ENCODE results near the gene TNFAIP8. TPM values are rescaled to one million over a fixed set of nuclear protein-coding genes. Genes with fewer than 3 reads are reported as not detected.

TNFAIP8 gene
- total RNA-seq, 1 donor from 2014 or later = 19.5 TPM

DNA sequence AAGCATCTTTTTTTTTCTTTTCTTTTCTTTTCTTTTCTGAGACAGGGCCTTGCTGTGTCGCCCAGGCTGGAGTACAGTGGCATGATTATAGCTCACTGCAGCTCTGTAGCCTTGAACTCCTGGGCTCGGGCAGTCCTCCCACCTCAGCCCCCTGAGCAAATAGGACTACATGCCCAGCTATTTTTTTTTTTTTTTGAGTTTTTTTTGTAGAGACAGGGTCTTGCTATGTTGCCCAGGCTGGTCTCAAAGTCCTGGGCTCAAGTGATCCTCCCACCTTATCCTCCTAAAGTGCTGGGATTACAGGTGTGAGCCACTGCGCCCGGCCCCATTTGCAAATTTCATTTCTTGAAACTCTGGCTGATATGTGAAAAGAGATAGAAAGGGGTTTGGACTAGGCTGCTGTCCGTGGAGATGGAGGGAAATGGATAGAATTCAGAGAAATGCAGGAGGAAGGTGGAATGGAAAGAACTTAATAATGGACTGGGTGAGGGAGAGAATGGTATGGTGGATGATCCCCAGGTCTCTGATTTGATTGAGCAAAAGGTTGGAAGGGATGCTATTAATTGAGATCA, 32.9 kb downstream of the TNFAIP8 start:
- no peaks in the 10 kb centered on the region for H3K36me3 Mint-ChIP-seq (ENCODE audit: low read depth)
- peaks cover 69% of the 10 kb centered on the region for H3K4me1 Mint-ChIP-seq (ENCODE audit: low read depth)
- TF ChIP-seq, protein P1, sequence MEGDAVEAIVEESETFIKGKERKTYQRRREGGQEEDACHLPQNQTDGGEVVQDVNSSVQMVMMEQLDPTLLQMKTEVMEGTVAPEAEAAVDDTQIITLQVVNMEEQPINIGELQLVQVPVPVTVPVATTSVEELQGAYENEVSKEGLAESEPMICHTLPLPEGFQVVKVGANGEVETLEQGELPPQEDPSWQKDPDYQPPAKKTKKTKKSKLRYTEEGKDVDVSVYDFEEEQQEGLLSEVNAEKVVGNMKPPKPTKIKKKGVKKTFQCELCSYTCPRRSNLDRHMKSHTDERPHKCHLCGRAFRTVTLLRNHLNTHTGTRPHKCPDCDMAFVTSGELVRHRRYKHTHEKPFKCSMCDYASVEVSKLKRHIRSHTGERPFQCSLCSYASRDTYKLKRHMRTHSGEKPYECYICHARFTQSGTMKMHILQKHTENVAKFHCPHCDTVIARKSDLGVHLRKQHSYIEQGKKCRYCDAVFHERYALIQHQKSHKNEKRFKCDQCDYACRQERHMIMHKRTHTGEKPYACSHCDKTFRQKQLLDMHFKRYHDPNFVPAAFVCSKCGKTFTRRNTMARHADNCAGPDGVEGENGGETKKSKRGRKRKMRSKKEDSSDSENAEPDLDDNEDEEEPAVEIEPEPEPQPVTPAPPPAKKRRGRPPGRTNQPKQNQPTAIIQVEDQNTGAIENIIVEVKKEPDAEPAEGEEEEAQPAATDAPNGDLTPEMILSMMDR (IDR thresholded peaks at IDR 0.05) = no peak
- no peak for DNase-seq (ENCODE audit: low spot score)
- no peak overlapping the region for H3K4me3 Mint-ChIP-seq (ENCODE audit: unreplicated experiment)
- no peaks in the 10 kb centered on the region for H3K9me3 Mint-ChIP-seq (ENCODE audit: low read depth)
- H3K27me3 Mint-ChIP-seq (ENCODE audit: low read depth) = no peaks in the 10 kb centered on the region
- no peak overlapping the region for H3K27ac Mint-ChIP-seq (ENCODE audit: unreplicated experiment)

DNA sequence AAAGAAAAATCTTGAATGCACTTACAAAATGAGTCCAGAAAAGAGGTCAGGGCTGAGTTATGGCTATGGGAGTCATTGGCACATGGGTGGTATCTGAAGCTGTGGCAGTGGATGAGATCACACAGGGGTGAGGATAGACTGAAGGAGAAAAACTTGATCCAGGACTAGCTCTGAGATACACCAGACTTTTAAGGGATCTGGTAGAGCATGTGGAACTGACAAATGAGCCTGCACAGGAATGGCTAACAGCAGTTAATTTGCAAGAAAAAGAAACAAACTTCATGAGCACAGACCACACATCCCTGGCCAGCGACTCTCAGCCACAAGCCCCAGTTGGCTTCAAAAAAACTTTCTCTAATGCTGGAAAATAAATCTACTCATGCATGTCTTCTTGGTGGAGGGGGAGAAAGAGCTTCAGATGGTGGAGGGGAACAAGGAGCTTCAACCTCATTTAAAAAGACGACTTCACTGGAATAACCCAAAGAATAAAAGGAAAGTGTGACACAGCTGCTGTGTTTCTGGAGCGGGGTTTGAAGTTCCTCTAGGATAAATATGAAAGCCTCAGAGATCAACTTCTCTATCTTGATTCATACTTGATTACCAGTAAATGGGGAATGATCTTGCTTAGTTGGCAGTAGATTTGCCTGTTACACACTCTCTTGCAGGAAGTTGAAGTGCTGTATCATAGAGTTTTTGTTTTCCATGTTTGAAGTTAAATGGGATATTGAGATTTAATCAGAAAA, 33.6 kb downstream of the TNFAIP8 start:
- Mint-ChIP-seq H3K27ac (ENCODE audit: unreplicated experiment) (peak overlapping the region; percentile 53), H3K36me3 (ENCODE audit: low read depth) (no peaks in the 10 kb centered on the region), H3K27me3 (ENCODE audit: low read depth) (no peaks in the 10 kb centered on the region), H3K4me3 (ENCODE audit: unreplicated experiment) (no peak overlapping the region), H3K9me3 (ENCODE audit: low read depth) (no peaks in the 10 kb centered on the region), H3K4me1 (ENCODE audit: low read depth) (peaks cover 71% of the 10 kb centered on the region)
- no peak for DNase-seq (ENCODE audit: low spot score)
- TF ChIP-seq, protein P1 (IDR thresholded peaks at IDR 0.05) = no peak

DNA sequence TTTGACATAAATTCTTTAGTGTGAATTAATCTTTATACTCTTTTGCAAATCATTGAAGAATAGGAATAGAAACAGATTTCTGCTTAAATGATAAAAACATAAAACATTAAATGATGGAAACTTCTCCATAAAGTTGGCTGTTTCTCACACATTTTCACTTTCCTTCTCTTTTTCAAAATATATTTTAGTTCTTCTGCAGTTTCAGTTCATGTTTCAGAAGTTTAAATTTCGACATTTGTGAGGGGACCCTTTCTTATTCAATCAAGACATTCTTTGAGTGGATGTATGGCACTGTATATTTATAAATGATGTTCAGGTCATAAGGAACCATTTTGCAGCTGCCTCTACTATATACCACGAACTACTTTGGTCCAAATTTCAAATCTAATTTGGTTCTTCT, 34.6 kb downstream of the TNFAIP8 start:
- Mint-ChIP-seq H3K9me3 (ENCODE audit: low read depth) (no peaks in the 10 kb centered on the region), H3K4me1 (ENCODE audit: low read depth) (peaks cover 72% of the 10 kb centered on the region), H3K4me3 (ENCODE audit: unreplicated experiment) (no peak overlapping the region), H3K27me3 (ENCODE audit: low read depth) (no peaks in the 10 kb centered on the region), H3K27ac (ENCODE audit: unreplicated experiment) (no peak overlapping the region), H3K36me3 (ENCODE audit: low read depth) (no peaks in the 10 kb centered on the region)
- TF ChIP-seq, protein P1 (IDR thresholded peaks at IDR 0.05) = no peak
- no peak for DNase-seq (ENCODE audit: low spot score)

DNA sequence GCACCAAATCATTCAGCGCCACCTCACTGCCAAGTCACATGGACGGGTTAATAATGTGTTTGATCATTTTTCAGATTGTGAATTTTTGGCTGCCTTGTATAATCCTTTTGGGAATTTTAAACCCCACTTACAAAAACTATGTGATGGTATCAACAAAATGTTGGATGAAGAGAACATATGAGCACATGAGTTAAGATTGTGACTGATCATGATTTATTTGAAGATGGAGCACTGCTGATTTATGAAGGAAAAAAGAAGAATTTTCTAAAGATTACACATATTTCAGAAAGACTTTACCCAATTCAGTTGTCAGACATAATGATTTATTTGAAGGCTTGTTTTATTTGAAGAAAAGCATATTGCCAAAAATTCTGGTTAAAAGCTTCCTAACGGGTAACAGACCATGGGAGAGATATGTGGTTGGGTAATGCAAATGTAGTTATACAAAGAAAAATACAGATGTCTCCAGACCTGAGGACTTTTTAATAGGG, 37.4 kb downstream of the TNFAIP8 start:
- Mint-ChIP-seq H3K36me3 (ENCODE audit: low read depth) (no peaks in the 10 kb centered on the region), H3K4me3 (ENCODE audit: unreplicated experiment) (peak overlapping the region; percentile 13), H3K27me3 (ENCODE audit: low read depth) (no peaks in the 10 kb centered on the region), H3K27ac (ENCODE audit: unreplicated experiment) (peak overlapping the region; percentile 89), H3K4me1 (ENCODE audit: low read depth) (peaks cover 70% of the 10 kb centered on the region), H3K9me3 (ENCODE audit: low read depth) (no peaks in the 10 kb centered on the region)
- TF ChIP-seq, protein P1 (IDR thresholded peaks at IDR 0.05) = no peak
- no peak for DNase-seq (ENCODE audit: low spot score)

DNA sequence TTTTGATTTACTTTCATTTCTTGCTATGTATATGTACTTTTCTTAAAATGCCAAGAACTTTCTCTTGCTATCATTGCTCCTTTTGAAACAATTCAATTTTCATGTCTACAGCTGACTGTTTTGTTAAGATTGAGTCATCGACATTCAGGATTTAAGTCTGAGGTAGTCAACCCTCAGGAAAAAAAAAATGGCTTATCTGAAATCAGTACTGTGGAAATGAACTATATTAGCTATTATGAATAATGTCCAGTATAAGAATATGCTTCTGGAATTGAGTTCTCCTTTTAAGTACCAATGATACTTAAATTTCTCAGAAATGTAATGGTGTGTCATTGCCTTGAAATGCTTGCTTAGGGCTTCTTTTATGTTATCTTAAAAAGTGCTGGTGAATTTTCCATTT, 37.9 kb downstream of the TNFAIP8 start:
- H3K27ac Mint-ChIP-seq (ENCODE audit: unreplicated experiment) = peak overlapping the region; percentile 89
- TF ChIP-seq, protein P1 (IDR thresholded peaks at IDR 0.05) = no peak
- DNase-seq (ENCODE audit: low spot score) = no peak
- no peaks in the 10 kb centered on the region for H3K27me3 Mint-ChIP-seq (ENCODE audit: low read depth)
- H3K36me3 Mint-ChIP-seq (ENCODE audit: low read depth) = no peaks in the 10 kb centered on the region
- H3K9me3 Mint-ChIP-seq (ENCODE audit: low read depth) = no peaks in the 10 kb centered on the region
- H3K4me3 Mint-ChIP-seq (ENCODE audit: unreplicated experiment) = peak overlapping the region; percentile 13
- H3K4me1 Mint-ChIP-seq (ENCODE audit: low read depth) = peaks cover 71% of the 10 kb centered on the region

Measured in chondrocyte (in vitro differentiated cells).